ENCODE data around the gene SOCS2. TPM values are rescaled to one million over a fixed set of nuclear protein-coding genes. Genes with fewer than 3 reads are reported as not detected.

The SOCS2 gene
- total and polyA plus RNA-seq, 2 of the 13 experiments (the other 11 are each of a cell fraction or from before 2014, with no cell fraction given), result 0.62 to 1.5 TPM

DNA sequence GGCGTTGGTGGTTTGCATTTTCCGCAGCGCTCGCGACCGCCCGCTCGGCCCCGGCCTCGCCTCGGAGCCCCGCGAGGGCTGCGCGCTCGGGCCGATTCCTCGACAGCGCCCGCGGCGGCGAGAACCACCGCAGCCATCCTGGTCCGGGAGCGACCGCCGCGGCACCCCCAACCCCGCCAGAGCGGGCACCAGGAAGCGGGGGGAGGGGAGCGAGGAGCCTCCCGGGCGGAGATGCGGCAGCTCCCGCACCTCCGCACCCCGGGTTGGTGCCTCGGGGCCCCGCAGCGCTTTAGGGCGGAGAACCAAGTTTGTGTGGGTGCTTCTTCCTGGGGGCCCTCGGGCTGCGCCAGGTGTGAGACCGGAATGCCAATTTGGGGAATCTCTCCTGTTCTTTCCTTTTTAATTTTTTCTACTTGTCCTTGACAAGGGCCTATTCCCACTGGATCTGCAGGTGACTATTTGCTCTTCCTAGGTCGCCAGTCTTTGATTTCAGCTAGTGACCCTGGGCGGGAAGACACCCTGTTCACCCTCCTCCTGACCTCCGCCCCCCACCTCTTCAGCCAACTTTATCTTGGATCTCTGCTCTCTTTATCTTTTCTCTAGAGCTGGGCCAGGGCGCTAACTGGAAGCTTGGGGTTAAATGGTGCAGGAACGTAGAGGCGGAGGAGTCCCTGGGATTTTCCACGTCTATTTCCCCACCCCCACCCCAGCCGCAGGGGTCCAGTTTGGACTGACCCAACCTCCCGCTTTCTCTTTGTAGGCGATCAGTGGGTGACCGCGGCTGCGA lies at the start of gene SOCS2 (continued):
- TF ChIP-seq DMTF1 (CRISPR knock-in tag; IDR thresholded peaks at IDR 0.05), result no peak
- TF ChIP-seq, protein P1, sequence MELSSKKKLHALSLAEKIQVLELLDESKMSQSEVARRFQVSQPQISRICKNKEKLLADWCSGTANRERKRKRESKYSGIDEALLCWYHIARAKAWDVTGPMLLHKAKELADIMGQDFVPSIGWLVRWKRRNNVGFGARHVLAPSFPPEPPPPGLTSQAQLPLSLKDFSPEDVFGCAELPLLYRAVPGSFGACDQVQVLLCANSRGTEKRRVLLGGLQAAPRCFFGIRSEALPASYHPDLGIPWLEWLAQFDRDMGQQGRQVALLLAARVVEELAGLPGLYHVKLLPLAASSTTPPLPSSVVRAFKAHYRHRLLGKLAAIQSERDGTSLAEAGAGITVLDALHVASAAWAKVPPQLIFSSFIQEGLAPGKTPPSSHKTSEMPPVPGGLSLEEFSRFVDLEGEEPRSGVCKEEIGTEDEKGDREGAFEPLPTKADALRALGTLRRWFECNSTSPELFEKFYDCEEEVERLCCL (CRISPR knock-in tag; IDR thresholded peaks at IDR 0.05; ENCODE audit: borderline replicate concordance), result no peak
- TF ChIP-seq ZNF775 (CRISPR knock-in tag; IDR thresholded peaks at IDR 0.05; ENCODE audit: borderline replicate concordance), result no peak
- TF ChIP-seq FOXJ3 (CRISPR knock-in tag; IDR thresholded peaks at IDR 0.05; ENCODE audit: borderline replicate concordance), result no peak
- TF ChIP-seq, protein P2, sequence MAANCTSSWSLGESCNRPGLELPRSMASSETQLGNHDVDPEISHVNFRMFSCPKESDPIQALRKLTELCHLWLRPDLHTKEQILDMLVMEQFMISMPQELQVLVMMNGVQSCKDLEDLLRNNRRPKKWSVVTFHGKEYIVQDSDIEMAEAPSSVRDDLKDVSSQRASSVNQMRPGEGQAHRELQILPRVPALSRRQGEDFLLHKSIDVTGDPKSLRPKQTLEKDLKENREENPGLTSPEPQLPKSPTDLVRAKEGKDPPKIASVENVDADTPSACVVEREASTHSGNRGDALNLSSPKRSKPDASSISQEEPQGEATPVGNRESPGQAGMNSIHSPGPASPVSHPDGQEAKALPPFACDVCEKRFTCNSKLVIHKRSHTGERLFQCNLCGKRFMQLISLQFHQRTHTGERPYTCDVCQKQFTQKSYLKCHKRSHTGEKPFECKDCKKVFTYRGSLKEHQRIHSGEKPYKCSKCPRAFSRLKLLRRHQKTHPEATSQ (CRISPR knock-in tag; IDR thresholded peaks at IDR 0.05; ENCODE audit: borderline replicate concordance), result no peak
- no peak for TF ChIP-seq YEATS4 (CRISPR knock-in tag; IDR thresholded peaks at IDR 0.05; ENCODE audit: borderline replicate concordance)
- no peak for TF ChIP-seq ZNF326 (CRISPR knock-in tag; IDR thresholded peaks at IDR 0.05; ENCODE audit: borderline replicate concordance)
- TF ChIP-seq, protein P3, sequence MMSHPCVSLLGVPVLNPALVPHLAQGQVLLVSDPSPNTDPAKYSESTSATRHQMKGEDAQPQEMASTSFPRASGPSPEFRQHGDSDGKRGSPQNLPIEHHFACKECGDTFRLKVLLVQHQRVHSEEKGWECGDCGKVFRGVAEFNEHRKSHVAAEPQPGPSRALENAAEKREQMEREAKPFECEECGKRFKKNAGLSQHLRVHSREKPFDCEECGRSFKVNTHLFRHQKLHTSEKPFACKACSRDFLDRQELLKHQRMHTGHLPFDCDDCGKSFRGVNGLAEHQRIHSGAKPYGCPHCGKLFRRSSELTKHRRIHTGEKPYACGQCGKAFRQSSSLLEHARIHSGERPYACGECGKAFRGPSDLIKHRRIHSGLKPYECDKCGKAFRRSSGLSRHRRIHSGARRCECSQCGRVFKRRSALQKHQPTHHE (CRISPR knock-in tag; IDR thresholded peaks at IDR 0.05; ENCODE audit: borderline replicate concordance), result no peak
- no peak for TF ChIP-seq ZMYM4 (CRISPR knock-in tag; IDR thresholded peaks at IDR 0.05)
